MM.1S (cell line): ENCODE results near the gene BDP1.
"Not testable (repeated sequence)": the region's sequence is repeated elsewhere in the genome, so short reads cannot be mapped to it uniquely, and the experiment has no call there.

Experiments
- DNase-seq: peaks from one replicate; pipeline ENCODE4 v3.0.0-alpha.2; 2015
- H2AFZ ChIP-seq: fragments of 300-600 bp; sonication (generic); 2 replicates; pipeline ENCODE4 v1.6.0; 2016; ENCODE audit warnings: antibody characterized with exemption, low read length
- H3F3A ChIP-seq: fragments of 300-600 bp; sonication (generic); 2 replicates; pipeline ENCODE4 v1.6.1; 2016; ENCODE audit warnings: mild to moderate bottlenecking, antibody characterized with exemption, low read length, moderate library complexity, mixed read lengths; ENCODE audit not compliant: insufficient read depth
- H3K27ac ChIP-seq: fragments of 300-600 bp; sonication (generic); 2 replicates; pipeline ENCODE4 v1.5.1; 2016; ENCODE audit warnings: mild to moderate bottlenecking, low read length
- H3K27me3 ChIP-seq: fragments of 300-600 bp; sonication (generic); replicated peaks from 2 replicates; pipeline ENCODE4 v1.6.0; 2016; ENCODE audit warnings: low read length; ENCODE audit not compliant: insufficient read depth
- H3K36me3 ChIP-seq: fragments of 300-600 bp; sonication (generic); replicated peaks from 2 replicates; pipeline ENCODE4 v1.6.1; 2016; ENCODE audit warnings: mild to moderate bottlenecking, low read length, mixed read lengths; ENCODE audit not compliant: insufficient read depth
- H3K4me1 ChIP-seq: fragments of 300-600 bp; sonication (generic); 2 replicates; pipeline ENCODE4 v1.6.1; 2016; ENCODE audit warnings: low read length, mixed read lengths
- H3K4me2 ChIP-seq: fragments of 300-600 bp; sonication (generic); 2 replicates; pipeline ENCODE4 v1.6.0; 2016; ENCODE audit warnings: low read depth, low read length
- H3K4me3 ChIP-seq: fragments of 300-600 bp; sonication (generic); 2 replicates; pipeline ENCODE4 v1.5.1; 2016; ENCODE audit warnings: low read length, mixed read lengths
- H3K79me2 ChIP-seq: fragments of 300-600 bp; sonication (generic); 2 replicates; pipeline ENCODE4 v1.6.1; 2016; ENCODE audit warnings: mixed run types, low read length, mixed read lengths
- H3K9ac ChIP-seq: fragments of 300-600 bp; sonication (generic); 2 replicates; pipeline ENCODE4 v1.6.1; 2016; ENCODE audit warnings: low read length, mixed read lengths
- H3K9me2 ChIP-seq: fragments of 300-600 bp; sonication (generic); replicated peaks from 2 replicates; pipeline ENCODE4 v1.6.1; 2016; ENCODE audit warnings: mild to moderate bottlenecking, low read length, mixed read lengths; ENCODE audit not compliant: insufficient read depth
- H3K9me3 ChIP-seq: fragments of 300-600 bp; sonication (generic); replicated peaks from 2 replicates; pipeline ENCODE4 v1.6.1; 2016; ENCODE audit warnings: mild to moderate bottlenecking, low read length, mixed read lengths; ENCODE audit not compliant: insufficient read depth
- H4K20me1 ChIP-seq: fragments of 300-600 bp; sonication (generic); 2 replicates; pipeline ENCODE4 v1.6.1; 2016; ENCODE audit warnings: mild to moderate bottlenecking, low read length, moderate library complexity, mixed read lengths; ENCODE audit not compliant: insufficient read depth
- EZH2 ChIP-seq: fragments of 300-600 bp; sonication (generic); optimal IDR thresholded peaks from 2 replicates; pipeline ENCODE3; 2017; ENCODE audit warnings: low read depth, mild to moderate bottlenecking, antibody characterized with exemption, low read length, mixed read lengths
- EZH2phosphoT487 ChIP-seq: fragments of 300-600 bp; sonication (generic); IDR thresholded peaks from 2 replicates; pipeline ENCODE4 v1.6.1; 2018; ENCODE audit warnings: antibody characterized with exemption, low read length
- TF ChIP-seq, protein P1 (sequence below): fragments of 300-600 bp; sonication (generic); IDR thresholded peaks from 2 replicates; pipeline ENCODE4 v1.5.1; 2016; ENCODE audit warnings: antibody characterized with exemption, low read length, mixed read lengths

BDP1 gene

GRCh38 chr5:71482132-71482531, 26.7 kb downstream of the BDP1 start:
- no peak for DNase-seq
- no peaks in the 10 kb centered on the region for H3K9me3 ChIP-seq
- H2AFZ ChIP-seq, result no peak overlapping the region
- H3F3A ChIP-seq, result no peaks in the 10 kb centered on the region
- H3K27me3 ChIP-seq, result no peaks in the 10 kb centered on the region
- no peaks in the 10 kb centered on the region for H3K9me2 ChIP-seq
- H3K4me3 ChIP-seq, result no peak overlapping the region
- no peaks in the 10 kb centered on the region for H3K79me2 ChIP-seq
- H3K36me3 ChIP-seq, result peaks cover 5% of the 10 kb centered on the region; the same call in 1 of the 2 replicates
- no peak overlapping the region for H3K9ac ChIP-seq
- no peak overlapping the region for H3K27ac ChIP-seq
- H3K4me1 ChIP-seq, result no peaks in the 10 kb centered on the region
- no peak overlapping the region for H3K4me2 ChIP-seq
- H4K20me1 ChIP-seq, result no peaks in the 10 kb centered on the region
- TF ChIP-seq, protein P1, sequence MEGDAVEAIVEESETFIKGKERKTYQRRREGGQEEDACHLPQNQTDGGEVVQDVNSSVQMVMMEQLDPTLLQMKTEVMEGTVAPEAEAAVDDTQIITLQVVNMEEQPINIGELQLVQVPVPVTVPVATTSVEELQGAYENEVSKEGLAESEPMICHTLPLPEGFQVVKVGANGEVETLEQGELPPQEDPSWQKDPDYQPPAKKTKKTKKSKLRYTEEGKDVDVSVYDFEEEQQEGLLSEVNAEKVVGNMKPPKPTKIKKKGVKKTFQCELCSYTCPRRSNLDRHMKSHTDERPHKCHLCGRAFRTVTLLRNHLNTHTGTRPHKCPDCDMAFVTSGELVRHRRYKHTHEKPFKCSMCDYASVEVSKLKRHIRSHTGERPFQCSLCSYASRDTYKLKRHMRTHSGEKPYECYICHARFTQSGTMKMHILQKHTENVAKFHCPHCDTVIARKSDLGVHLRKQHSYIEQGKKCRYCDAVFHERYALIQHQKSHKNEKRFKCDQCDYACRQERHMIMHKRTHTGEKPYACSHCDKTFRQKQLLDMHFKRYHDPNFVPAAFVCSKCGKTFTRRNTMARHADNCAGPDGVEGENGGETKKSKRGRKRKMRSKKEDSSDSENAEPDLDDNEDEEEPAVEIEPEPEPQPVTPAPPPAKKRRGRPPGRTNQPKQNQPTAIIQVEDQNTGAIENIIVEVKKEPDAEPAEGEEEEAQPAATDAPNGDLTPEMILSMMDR, result no peak
- TF ChIP-seq EZH2 (no peak), EZH2phosphoT487 (no peak)

GRCh38 chr5:71483355-71483754, 27.9 kb downstream of the BDP1 start:
- Histone ChIP-seq H3K4me1 (no peaks in the 10 kb centered on the region), H3K27me3 (no peaks in the 10 kb centered on the region), H3K79me2 (no peaks in the 10 kb centered on the region), H3K4me2 (no peak overlapping the region), H3K9ac (no peak overlapping the region), H3K36me3 (0 out of 2 replicates have a peak, but pooled peaks cover 5% of the 10 kb centered on the region), H3K27ac (no peak overlapping the region), H4K20me1 (no peaks in the 10 kb centered on the region), H3K9me2 (no peaks in the 10 kb centered on the region), H3K9me3 (no peaks in the 10 kb centered on the region), H3F3A (no peaks in the 10 kb centered on the region), H3K4me3 (no peak overlapping the region), H2AFZ (no peak overlapping the region)
- DNase-seq, result no peak
- TF ChIP-seq EZH2 (no peak), EZH2phosphoT487 (no peak)
- TF ChIP-seq, protein P1, result no peak

GRCh38 chr5:71492817-71493615, 37.6 kb downstream of the BDP1 start:
- peaks cover 5% of the 10 kb centered on the region; the same call in 1 of the 2 replicates for H3K36me3 ChIP-seq
- no peaks in the 10 kb centered on the region for H4K20me1 ChIP-seq
- TF ChIP-seq EZH2phosphoT487, result no peak
- TF ChIP-seq, protein P1, result no peak
- TF ChIP-seq EZH2, result no peak

GRCh38 chr5:71494202-71494601, 38.8 kb downstream of the BDP1 start:
- H3F3A ChIP-seq, H3K4me2 ChIP-seq, DNase-seq, H3K27ac ChIP-seq, H3K4me3 ChIP-seq, H2AFZ ChIP-seq, H3K9me3 ChIP-seq, H3K27me3 ChIP-seq, H3K4me1 ChIP-seq, H3K9ac ChIP-seq, H3K36me3 ChIP-seq, H4K20me1 ChIP-seq, H3K9me2 ChIP-seq, H3K79me2 ChIP-seq: not testable (repeated sequence)

More at GRCh38 chr5:71492817-71493615, 37.6 kb downstream of the BDP1 start:
- Histone ChIP-seq H3K4me3 (no peak overlapping the region), H2AFZ (no peak overlapping the region), H3K9ac (no peak overlapping the region), H3K79me2 (no peaks in the 10 kb centered on the region), H3K4me1 (no peaks in the 10 kb centered on the region), H3K27me3 (no peaks in the 10 kb centered on the region), H3K9me2 (no peaks in the 10 kb centered on the region), H3K27ac (no peak overlapping the region), H3F3A (no peaks in the 10 kb centered on the region), H3K9me3 (no peaks in the 10 kb centered on the region), H3K4me2 (no peak overlapping the region)
- DNase-seq, result no peak

- not testable (repeated sequence) for H3K4me1 ChIP-seq, DNase-seq, H4K20me1 ChIP-seq, H3K9me3 ChIP-seq, H3K4me3 ChIP-seq, H3K27ac ChIP-seq, H2AFZ ChIP-seq, H3K27me3 ChIP-seq, H3K4me2 ChIP-seq, H3K79me2 ChIP-seq, H3F3A ChIP-seq, H3K36me3 ChIP-seq, H3K9me2 ChIP-seq, H3K9ac ChIP-seq
Observed at GRCh38 chr5:71498756-71499155, 43.3 kb downstream of the BDP1 start.
